ENCODE data around the gene TOX3. TPM values are rescaled to one million over a fixed set of nuclear protein-coding genes. Genes with fewer than 3 reads are reported as not detected.

The TOX3 gene
- total and polyA plus RNA-seq, 2 donors (not counting 3 experiments of a cell fraction or from before 2014, with no cell fraction given): not detected

DNA sequence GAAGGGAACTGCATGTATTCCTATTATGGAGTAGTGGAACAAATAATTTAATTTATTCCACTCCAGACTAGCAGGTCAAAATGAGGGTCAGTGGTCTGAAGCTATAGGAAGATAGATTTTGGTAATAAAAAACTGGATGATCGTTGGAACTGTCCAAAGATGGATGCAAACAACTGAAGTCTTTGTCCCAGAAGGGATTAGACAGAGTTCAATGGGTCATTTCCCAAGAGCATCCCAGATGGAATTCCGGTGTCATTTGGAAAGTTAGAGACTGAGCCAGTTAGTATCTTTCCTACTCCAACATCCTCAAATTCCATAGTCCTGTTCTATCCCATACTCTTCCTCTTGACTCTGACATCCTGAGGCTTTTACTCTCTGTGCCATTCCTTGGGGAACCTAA, 22.8 kb upstream of the TOX3 start:
- intact Hi-C loops (cut with micrococcal nuclease): no loop called here

More for the DNA sequence above, 22.8 kb upstream of the TOX3 start:
- Histone ChIP-seq H3K27ac (ENCODE audit: insufficient read depth, low read depth, low read length) (no peak overlapping the region), H3K9ac (replicated peaks; ENCODE audit: extremely low read depth, insufficient read depth, low read length) (no peak overlapping the region), H2AFZ (ENCODE audit: low read depth, low read length) (no peak overlapping the region), H3K9me1 (replicated peaks; ENCODE audit: control insufficient read depth, extremely low read depth, insufficient read depth, low read length) (no peaks in the 10 kb centered on the region), H3K9me3 (replicated peaks; ENCODE audit: control insufficient read depth, insufficient read depth, low read length) (no peaks in the 10 kb centered on the region), H3K4me1 (ENCODE audit: control insufficient read depth, extremely low read depth, insufficient read depth, low read length) (no peaks in the 10 kb centered on the region), H3K4me2 (ENCODE audit: insufficient read depth, low read length) (no peak overlapping the region), H3K27me3 (ENCODE audit: control insufficient read depth in 2 of 2, insufficient read depth in 2 of 2, low read length in 2 of 2) (no peaks in the 10 kb centered on the region), H4K20me1 (replicated peaks; ENCODE audit: control insufficient read depth, extremely low read depth, insufficient read depth, low read length) (no peaks in the 10 kb centered on the region), H3K4me3 (replicated peaks in 1 of 3; ENCODE audit: insufficient read depth in 1 of 3, low read depth in 1 of 3, low read length in 3 of 3) (no peak overlapping the region), H3K36me3 (ENCODE audit: control insufficient read depth in 2 of 2, extremely low read depth in 1 of 2, insufficient read depth in 2 of 2, low read length in 2 of 2) (no peaks in the 10 kb centered on the region), H3K79me2 (ENCODE audit: control insufficient read depth, insufficient read depth, low read length) (no peaks in the 10 kb centered on the region)
- ChIA-PET POLR2A (no interaction called here), CTCF (no interaction called here)
- dilution Hi-C loops (cut with MboI; ENCODE audit: extremely low pct_ligation_motif_present, low sequenced_read_pairs): no loop called here
- DNase-seq (ENCODE audit: low read depth, low spot score) (no peak), FAIRE-seq (no peak)
- TF ChIP-seq POLR2A (IDR thresholded peaks at IDR 0.05; ENCODE audit: low read depth, low read length): no peak
- TF ChIP-seq, protein P1, sequence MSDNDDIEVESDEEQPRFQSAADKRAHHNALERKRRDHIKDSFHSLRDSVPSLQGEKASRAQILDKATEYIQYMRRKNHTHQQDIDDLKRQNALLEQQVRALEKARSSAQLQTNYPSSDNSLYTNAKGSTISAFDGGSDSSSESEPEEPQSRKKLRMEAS (IDR thresholded peaks at IDR 0.05; ENCODE audit: insufficient read depth, insufficient read length): no peak
- TF ChIP-seq, protein P2, sequence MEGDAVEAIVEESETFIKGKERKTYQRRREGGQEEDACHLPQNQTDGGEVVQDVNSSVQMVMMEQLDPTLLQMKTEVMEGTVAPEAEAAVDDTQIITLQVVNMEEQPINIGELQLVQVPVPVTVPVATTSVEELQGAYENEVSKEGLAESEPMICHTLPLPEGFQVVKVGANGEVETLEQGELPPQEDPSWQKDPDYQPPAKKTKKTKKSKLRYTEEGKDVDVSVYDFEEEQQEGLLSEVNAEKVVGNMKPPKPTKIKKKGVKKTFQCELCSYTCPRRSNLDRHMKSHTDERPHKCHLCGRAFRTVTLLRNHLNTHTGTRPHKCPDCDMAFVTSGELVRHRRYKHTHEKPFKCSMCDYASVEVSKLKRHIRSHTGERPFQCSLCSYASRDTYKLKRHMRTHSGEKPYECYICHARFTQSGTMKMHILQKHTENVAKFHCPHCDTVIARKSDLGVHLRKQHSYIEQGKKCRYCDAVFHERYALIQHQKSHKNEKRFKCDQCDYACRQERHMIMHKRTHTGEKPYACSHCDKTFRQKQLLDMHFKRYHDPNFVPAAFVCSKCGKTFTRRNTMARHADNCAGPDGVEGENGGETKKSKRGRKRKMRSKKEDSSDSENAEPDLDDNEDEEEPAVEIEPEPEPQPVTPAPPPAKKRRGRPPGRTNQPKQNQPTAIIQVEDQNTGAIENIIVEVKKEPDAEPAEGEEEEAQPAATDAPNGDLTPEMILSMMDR (IDR thresholded peaks at IDR 0.05; ENCODE audit: extremely low read depth in 1 of 2, insufficient read depth in 1 of 2, low read depth in 1 of 2, low read length in 2 of 2): no peak
- no peak for TF ChIP-seq FOS (IDR thresholded peaks at IDR 0.05; ENCODE audit: borderline replicate concordance, insufficient read depth, low read length)
- TF ChIP-seq MYC (IDR thresholded peaks at IDR 0.05; ENCODE audit: low read depth, low read length): no peak
- no peak for TF ChIP-seq EZH2 (IDR thresholded peaks at IDR 0.05; ENCODE audit: borderline replicate concordance, low read depth, low read length, severe bottlenecking)
- no peak for TF ChIP-seq GATA2 (IDR thresholded peaks at IDR 0.05; ENCODE audit: insufficient read depth, insufficient read length, low read depth, low read length)
- no peak for TF ChIP-seq POLR2AphosphoS5 (IDR thresholded peaks at IDR 0.05; ENCODE audit: insufficient read depth, low read depth, low read length)
- no TSS peak for BruUV-seq (replicated peaks)
